ENCODE results near the gene BANF2. TPM values are rescaled to one million over a fixed set of nuclear protein-coding genes. Genes with fewer than 3 reads are reported as not detected.

BANF2 gene
- total and polyA plus RNA-seq, 2 of the 13 experiments (the other 11 are each of a cell fraction or from before 2014, with no cell fraction given): 0.35 TPM; not detected in 1

DNA sequence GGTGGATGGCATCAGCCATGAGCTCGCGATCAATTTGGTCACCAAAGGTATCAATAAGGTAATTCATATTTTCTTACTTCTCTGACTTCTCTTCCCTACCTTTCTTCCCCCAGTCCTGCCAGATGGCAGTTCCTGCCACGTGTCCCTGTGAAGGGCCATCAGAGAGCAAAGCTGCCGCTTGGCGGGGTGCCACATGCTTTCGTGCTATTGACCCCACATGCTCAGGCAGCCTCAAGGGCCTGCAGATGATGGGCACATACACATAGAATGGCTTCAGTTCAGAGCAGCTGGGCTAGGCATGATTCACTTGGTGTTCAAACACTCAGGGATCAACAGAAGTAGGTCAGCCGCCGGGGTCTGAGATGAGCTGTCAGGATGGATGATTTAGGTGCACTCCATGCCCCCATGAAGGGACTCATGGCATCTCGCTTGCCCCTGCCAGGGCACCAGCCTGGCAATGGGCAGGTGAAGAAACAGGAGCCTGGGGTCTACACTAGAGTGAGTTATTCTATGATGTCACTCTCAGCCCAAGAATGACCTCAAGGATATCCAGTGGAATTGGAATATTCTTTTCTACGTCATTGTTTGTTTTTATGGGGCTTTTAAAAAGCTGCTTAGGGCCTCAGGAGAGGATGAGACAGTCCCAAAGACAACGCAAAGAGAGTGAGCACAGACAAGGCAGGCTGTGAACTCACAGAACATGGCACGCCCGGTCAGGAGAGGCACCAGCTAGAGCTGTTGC lies 25.5 kb downstream of the BANF2 start (continued):
- TF ChIP-seq, protein P1, sequence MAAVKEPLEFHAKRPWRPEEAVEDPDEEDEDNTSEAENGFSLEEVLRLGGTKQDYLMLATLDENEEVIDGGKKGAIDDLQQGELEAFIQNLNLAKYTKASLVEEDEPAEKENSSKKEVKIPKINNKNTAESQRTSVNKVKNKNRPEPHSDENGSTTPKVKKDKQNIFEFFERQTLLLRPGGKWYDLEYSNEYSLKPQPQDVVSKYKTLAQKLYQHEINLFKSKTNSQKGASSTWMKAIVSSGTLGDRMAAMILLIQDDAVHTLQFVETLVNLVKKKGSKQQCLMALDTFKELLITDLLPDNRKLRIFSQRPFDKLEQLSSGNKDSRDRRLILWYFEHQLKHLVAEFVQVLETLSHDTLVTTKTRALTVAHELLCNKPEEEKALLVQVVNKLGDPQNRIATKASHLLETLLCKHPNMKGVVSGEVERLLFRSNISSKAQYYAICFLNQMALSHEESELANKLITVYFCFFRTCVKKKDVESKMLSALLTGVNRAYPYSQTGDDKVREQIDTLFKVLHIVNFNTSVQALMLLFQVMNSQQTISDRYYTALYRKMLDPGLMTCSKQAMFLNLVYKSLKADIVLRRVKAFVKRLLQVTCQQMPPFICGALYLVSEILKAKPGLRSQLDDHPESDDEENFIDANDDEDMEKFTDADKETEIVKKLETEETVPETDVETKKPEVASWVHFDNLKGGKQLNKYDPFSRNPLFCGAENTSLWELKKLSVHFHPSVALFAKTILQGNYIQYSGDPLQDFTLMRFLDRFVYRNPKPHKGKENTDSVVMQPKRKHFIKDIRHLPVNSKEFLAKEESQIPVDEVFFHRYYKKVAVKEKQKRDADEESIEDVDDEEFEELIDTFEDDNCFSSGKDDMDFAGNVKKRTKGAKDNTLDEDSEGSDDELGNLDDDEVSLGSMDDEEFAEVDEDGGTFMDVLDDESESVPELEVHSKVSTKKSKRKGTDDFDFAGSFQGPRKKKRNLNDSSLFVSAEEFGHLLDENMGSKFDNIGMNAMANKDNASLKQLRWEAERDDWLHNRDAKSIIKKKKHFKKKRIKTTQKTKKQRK (IDR thresholded peaks at IDR 0.05; ENCODE audit: low read length): no peak
- TF ChIP-seq CREM (IDR thresholded peaks at IDR 0.05) (0 out of 2 replicates have a peak, but pooled peaks have one; percentile 13), CREM (CRISPR knock-in tag; IDR thresholded peaks at IDR 0.05) (no peak), RFXAP (CRISPR knock-in tag; IDR thresholded peaks at IDR 0.05; ENCODE audit: borderline replicate concordance) (no peak), AHR (CRISPR knock-in tag; IDR thresholded peaks at IDR 0.05) (no peak; the same call in 1 of the 2 replicates), ZNF550 (CRISPR knock-in tag; IDR thresholded peaks at IDR 0.05; ENCODE audit: borderline replicate concordance) (no peak), SMARCC2 (IDR thresholded peaks at IDR 0.05) (no peak), ZNF143 (CRISPR knock-in tag; IDR thresholded peaks at IDR 0.05) (no peak), FOXK1 (CRISPR knock-in tag; IDR thresholded peaks at IDR 0.05; ENCODE audit: borderline replicate concordance, low read depth) (no peak), ZNF850 (CRISPR knock-in tag; conservative IDR thresholded peaks at IDR 0.05) (no peak), MAFF (IDR thresholded peaks at IDR 0.05; ENCODE audit: low read depth, low read length) (no peak), SIX1 (CRISPR knock-in tag; IDR thresholded peaks at IDR 0.05; ENCODE audit: borderline replicate concordance) (no peak), ZNF746 (CRISPR knock-in tag; IDR thresholded peaks at IDR 0.05) (no peak), ZNF83 (CRISPR knock-in tag; IDR thresholded peaks at IDR 0.05; ENCODE audit: borderline replicate concordance) (0 out of 2 replicates have a peak, but pooled peaks have one; percentile 41)
- TF ChIP-seq, protein P2, sequence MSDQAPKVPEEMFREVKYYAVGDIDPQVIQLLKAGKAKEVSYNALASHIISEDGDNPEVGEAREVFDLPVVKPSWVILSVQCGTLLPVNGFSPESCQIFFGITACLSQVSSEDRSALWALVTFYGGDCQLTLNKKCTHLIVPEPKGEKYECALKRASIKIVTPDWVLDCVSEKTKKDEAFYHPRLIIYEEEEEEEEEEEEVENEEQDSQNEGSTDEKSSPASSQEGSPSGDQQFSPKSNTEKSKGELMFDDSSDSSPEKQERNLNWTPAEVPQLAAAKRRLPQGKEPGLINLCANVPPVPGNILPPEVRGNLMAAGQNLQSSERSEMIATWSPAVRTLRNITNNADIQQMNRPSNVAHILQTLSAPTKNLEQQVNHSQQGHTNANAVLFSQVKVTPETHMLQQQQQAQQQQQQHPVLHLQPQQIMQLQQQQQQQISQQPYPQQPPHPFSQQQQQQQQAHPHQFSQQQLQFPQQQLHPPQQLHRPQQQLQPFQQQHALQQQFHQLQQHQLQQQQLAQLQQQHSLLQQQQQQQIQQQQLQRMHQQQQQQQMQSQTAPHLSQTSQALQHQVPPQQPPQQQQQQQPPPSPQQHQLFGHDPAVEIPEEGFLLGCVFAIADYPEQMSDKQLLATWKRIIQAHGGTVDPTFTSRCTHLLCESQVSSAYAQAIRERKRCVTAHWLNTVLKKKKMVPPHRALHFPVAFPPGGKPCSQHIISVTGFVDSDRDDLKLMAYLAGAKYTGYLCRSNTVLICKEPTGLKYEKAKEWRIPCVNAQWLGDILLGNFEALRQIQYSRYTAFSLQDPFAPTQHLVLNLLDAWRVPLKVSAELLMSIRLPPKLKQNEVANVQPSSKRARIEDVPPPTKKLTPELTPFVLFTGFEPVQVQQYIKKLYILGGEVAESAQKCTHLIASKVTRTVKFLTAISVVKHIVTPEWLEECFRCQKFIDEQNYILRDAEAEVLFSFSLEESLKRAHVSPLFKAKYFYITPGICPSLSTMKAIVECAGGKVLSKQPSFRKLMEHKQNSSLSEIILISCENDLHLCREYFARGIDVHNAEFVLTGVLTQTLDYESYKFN (CRISPR knock-in tag; conservative IDR thresholded peaks at IDR 0.05): no peak
- TF ChIP-seq, protein P3, sequence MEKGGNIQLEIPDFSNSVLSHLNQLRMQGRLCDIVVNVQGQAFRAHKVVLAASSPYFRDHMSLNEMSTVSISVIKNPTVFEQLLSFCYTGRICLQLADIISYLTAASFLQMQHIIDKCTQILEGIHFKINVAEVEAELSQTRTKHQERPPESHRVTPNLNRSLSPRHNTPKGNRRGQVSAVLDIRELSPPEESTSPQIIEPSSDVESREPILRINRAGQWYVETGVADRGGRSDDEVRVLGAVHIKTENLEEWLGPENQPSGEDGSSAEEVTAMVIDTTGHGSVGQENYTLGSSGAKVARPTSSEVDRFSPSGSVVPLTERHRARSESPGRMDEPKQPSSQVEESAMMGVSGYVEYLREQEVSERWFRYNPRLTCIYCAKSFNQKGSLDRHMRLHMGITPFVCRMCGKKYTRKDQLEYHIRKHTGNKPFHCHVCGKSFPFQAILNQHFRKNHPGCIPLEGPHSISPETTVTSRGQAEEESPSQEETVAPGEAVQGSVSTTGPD (CRISPR knock-in tag; IDR thresholded peaks at IDR 0.05): no peak
- TF ChIP-seq, protein P4, sequence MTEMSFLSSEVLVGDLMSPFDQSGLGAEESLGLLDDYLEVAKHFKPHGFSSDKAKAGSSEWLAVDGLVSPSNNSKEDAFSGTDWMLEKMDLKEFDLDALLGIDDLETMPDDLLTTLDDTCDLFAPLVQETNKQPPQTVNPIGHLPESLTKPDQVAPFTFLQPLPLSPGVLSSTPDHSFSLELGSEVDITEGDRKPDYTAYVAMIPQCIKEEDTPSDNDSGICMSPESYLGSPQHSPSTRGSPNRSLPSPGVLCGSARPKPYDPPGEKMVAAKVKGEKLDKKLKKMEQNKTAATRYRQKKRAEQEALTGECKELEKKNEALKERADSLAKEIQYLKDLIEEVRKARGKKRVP (CRISPR knock-in tag; IDR thresholded peaks at IDR 0.05): peak in 1 of 2 experiments; percentile 42; a peak in 1 of 4 replicates
- TF ChIP-seq, protein P5, sequence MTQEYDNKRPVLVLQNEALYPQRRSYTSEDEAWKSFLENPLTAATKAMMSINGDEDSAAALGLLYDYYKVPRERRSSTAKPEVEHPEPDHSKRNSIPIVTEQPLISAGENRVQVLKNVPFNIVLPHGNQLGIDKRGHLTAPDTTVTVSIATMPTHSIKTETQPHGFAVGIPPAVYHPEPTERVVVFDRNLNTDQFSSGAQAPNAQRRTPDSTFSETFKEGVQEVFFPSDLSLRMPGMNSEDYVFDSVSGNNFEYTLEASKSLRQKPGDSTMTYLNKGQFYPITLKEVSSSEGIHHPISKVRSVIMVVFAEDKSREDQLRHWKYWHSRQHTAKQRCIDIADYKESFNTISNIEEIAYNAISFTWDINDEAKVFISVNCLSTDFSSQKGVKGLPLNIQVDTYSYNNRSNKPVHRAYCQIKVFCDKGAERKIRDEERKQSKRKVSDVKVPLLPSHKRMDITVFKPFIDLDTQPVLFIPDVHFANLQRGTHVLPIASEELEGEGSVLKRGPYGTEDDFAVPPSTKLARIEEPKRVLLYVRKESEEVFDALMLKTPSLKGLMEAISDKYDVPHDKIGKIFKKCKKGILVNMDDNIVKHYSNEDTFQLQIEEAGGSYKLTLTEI (CRISPR knock-in tag; conservative IDR thresholded peaks at IDR 0.05): no peak

Measured in HepG2 (cell line).